Hepatocyte (in vitro differentiated cells): ENCODE results near the gene CNPPD1. TPM values are rescaled to one million over a fixed set of nuclear protein-coding genes. Genes with fewer than 3 reads are reported as not detected.

ENCODE experiments used
- DNase-seq: peaks from one replicate; pipeline ENCODE4 v3.0.0-alpha.2; 2016; ENCODE audit warnings: low spot score
- H2AFZ ChIP-seq: fragments of 200-600 bp; sonication (generic); 2 replicates; pipeline ENCODE4 v1.6.0; 2016; ENCODE audit warnings: antibody characterized with exemption, mild to moderate bottlenecking
- H3K27ac ChIP-seq: fragments of 200-600 bp; sonication (generic); 2 replicates; pipeline ENCODE4 v1.5.1; 2016; ENCODE audit warnings: mild to moderate bottlenecking
- H3K27me3 ChIP-seq: fragments of 200-600 bp; sonication (generic); 2 replicates; pipeline ENCODE4 v1.6.1; 2016
- H3K36me3 ChIP-seq: fragments of 200-600 bp; sonication (generic); replicated peaks from 2 replicates; pipeline ENCODE4 v1.5.1; 2016; ENCODE audit warnings: low read depth; ENCODE audit not compliant: insufficient read depth
- H3K4me1 ChIP-seq: fragments of 200-600 bp; sonication (generic); 2 replicates; pipeline ENCODE4 v1.5.1; 2016; ENCODE audit warnings: mild to moderate bottlenecking, moderate library complexity; ENCODE audit not compliant: insufficient read depth
- H3K4me2 ChIP-seq: fragments of 200-600 bp; sonication (generic); 2 replicates; pipeline ENCODE4 v1.6.0; 2016
- H3K4me3 ChIP-seq: fragments of 200-600 bp; sonication (generic); 2 replicates; pipeline ENCODE4 v1.5.1; 2016; ENCODE audit warnings: mild to moderate bottlenecking
- H3K79me2 ChIP-seq: fragments of 200-600 bp; sonication (generic); 2 replicates; pipeline ENCODE4 v1.6.0; 2017; ENCODE audit warnings: mild to moderate bottlenecking
- H3K9me2 ChIP-seq: fragments of 200-600 bp; sonication (generic); replicated peaks from 2 replicates; pipeline ENCODE4 v1.6.0; 2017; ENCODE audit warnings: mild to moderate bottlenecking; ENCODE audit not compliant: insufficient read depth
- H3K9me3 ChIP-seq: fragments of 200-600 bp; sonication (generic); 2 replicates; pipeline ENCODE4 v1.5.1; 2016; ENCODE audit warnings: low read depth, mild to moderate bottlenecking
- H4K20me1 ChIP-seq: fragments of 200-600 bp; sonication (generic); 2 replicates; pipeline ENCODE4 v1.6.0; 2016; ENCODE audit warnings: mild to moderate bottlenecking; ENCODE audit not compliant: insufficient read depth, poor library complexity, severe bottlenecking
- EZH2 ChIP-seq: fragments of 200-600 bp; sonication (generic); IDR thresholded peaks from 2 replicates; pipeline ENCODE4 v1.6.1; 2016; ENCODE audit warnings: antibody characterized with exemption, mild to moderate bottlenecking, borderline replicate concordance
- EZH2phosphoT487 ChIP-seq: fragments of 200-600 bp; sonication (generic); IDR thresholded peaks from one replicate; pipeline ENCODE4 v1.6.1; 2018; ENCODE audit warnings: antibody characterized with exemption, mild to moderate bottlenecking, low read depth, moderate library complexity; ENCODE audit not compliant: unreplicated experiment, severe bottlenecking
- WGBS: methylation state at CpG from one replicate; pipeline ENCODE4 v1.1.6; 2016; ENCODE audit warnings: low lambda C conversion rate; ENCODE audit errors: missing lambda C conversion rate; 5-methylcytosine and 5-hydroxymethylcytosine counted together
- polyA plus RNA-seq: library from polyadenylated mRNA; unstranded; fragments of >200 nt; fragmentation: Nextera tagmentation; extraction: Ambion mirVana; gene quantifications from 2 replicates; pipeline ENCODE4 v1.2.1, GENCODE V29; 2016
- total RNA-seq: library from RNA; depleted of rRNA; stranded (reverse); fragments of >200 nt; gene quantifications from 2 replicates; pipeline ENCODE4 v1.2.3, GENCODE V29; 2014
- TF ChIP-seq, protein P1 (sequence below): fragments of 200-600 bp; sonication (generic); IDR thresholded peaks from 2 replicates; pipeline ENCODE4 v1.5.1; 2016; ENCODE audit warnings: antibody characterized with exemption, mild to moderate bottlenecking; ENCODE audit not compliant: poor library complexity

Gene CNPPD1
- total and polyA plus RNA-seq, 2 experiments from 2014 or later, result 34.0 to 49.4 TPM

DNA sequence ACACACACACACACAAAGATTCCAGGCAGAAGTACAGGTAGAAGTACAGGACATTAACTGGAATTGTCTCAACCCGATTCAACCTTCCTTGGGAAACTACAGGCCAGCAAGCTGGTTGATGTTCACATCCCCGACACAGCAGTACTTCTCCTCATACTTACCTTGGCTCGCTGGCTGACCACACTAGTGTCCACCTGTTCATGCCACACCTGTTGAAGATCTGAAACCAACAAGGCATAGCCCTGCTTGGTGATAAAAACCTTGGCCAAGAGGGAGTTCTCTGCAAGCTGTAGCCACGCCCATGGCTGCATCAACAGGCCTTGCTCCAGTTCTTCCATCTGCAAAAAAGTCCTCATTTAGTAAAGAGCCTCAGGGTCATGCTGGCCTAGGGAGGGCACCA, 18.7 kb downstream of the CNPPD1 start:
- no peak for DNase-seq
- Histone ChIP-seq H4K20me1 (no peaks in the 10 kb centered on the region), H3K79me2 (peaks cover 10% of the 10 kb centered on the region), H3K9me3 (no peaks in the 10 kb centered on the region), H3K4me3 (no peak overlapping the region), H3K4me1 (peaks cover 3% of the 10 kb centered on the region), H3K36me3 (no peaks in the 10 kb centered on the region), H3K4me2 (no peak overlapping the region), H3K9me2 (no peaks in the 10 kb centered on the region), H3K27ac (no peak overlapping the region), H2AFZ (no peak overlapping the region), H3K27me3 (no peaks in the 10 kb centered on the region)
- TF ChIP-seq EZH2phosphoT487 (no peak), EZH2 (no peak)
- TF ChIP-seq, protein P1, sequence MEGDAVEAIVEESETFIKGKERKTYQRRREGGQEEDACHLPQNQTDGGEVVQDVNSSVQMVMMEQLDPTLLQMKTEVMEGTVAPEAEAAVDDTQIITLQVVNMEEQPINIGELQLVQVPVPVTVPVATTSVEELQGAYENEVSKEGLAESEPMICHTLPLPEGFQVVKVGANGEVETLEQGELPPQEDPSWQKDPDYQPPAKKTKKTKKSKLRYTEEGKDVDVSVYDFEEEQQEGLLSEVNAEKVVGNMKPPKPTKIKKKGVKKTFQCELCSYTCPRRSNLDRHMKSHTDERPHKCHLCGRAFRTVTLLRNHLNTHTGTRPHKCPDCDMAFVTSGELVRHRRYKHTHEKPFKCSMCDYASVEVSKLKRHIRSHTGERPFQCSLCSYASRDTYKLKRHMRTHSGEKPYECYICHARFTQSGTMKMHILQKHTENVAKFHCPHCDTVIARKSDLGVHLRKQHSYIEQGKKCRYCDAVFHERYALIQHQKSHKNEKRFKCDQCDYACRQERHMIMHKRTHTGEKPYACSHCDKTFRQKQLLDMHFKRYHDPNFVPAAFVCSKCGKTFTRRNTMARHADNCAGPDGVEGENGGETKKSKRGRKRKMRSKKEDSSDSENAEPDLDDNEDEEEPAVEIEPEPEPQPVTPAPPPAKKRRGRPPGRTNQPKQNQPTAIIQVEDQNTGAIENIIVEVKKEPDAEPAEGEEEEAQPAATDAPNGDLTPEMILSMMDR, result no peak
- 97% methylated on average over 4 of the region's 4 CpGs for WGBS

DNA sequence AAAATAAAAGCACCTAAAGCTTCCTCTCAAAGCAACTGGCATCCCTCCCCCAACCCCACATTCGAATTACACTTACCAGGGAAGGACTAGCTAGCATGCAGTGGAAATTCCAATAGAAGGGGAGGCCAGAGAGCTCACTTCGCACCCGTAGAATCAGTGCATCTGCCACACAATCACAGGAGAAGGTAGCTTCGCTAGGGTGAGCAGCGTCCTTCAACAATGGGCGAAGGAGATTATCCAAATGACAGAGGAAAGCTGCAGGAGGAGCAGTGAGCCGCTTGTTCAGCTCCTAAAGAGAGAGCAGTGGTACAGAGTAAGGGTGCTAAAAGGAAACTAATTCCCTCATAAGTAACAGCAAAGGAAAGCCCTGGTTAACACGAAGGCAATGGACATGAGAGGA, 19.3 kb downstream of the CNPPD1 start:
- WGBS, result 81% methylated on average over 8 of the region's 8 CpGs
- no peak for TF ChIP-seq EZH2
- no peak for TF ChIP-seq EZH2phosphoT487
- TF ChIP-seq, protein P1, result no peak
- no peak overlapping the region for H3K4me3 ChIP-seq
- peaks cover 10% of the 10 kb centered on the region for H3K79me2 ChIP-seq
- no peaks in the 10 kb centered on the region for H3K36me3 ChIP-seq
- DNase-seq, result no peak
- peaks cover 3% of the 10 kb centered on the region for H3K4me1 ChIP-seq
- H3K27ac ChIP-seq, result no peak overlapping the region
- H3K27me3 ChIP-seq, result no peaks in the 10 kb centered on the region
- no peaks in the 10 kb centered on the region for H4K20me1 ChIP-seq
- H3K4me2 ChIP-seq, result no peak overlapping the region
- no peaks in the 10 kb centered on the region for H3K9me2 ChIP-seq
- H3K9me3 ChIP-seq, result no peaks in the 10 kb centered on the region
- H2AFZ ChIP-seq, result no peak overlapping the region

DNA sequence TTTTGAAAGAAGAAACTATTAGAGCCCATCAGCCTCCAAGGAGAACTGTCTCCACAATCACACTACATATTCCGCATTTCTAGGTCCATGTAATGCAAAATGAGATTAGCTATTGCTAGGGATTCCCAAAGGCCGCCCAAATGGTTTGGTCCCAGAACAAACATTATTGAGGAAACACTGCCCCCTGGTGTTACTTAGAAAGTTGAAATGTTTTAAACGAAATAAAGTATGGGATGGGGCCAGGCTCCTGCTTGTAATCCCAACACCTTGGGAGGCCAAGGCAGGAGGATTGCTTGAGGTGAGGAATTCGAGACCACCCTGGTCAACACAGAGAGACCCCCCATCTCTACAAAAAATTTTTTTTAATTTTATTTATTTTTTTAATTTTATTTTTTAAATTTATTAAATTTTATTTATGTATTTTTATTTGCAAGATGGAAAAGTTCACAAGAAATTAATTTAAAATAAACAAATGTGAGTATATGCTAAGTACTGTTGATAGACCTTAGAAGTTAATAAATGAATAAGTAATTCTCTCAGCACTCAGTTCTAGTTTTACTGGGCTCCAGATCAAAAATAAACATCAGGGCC, 21.6 kb downstream of the CNPPD1 start:
- H2AFZ ChIP-seq, result no peak overlapping the region
- peak; percentile 88 for DNase-seq
- H3K27me3 ChIP-seq, result no peaks in the 10 kb centered on the region
- 14% methylated on average over 4 of the region's 4 CpGs for WGBS
- H3K36me3 ChIP-seq, result no peaks in the 10 kb centered on the region
- H3K79me2 ChIP-seq, result peaks cover 10% of the 10 kb centered on the region
- H3K9me3 ChIP-seq, result no peaks in the 10 kb centered on the region
- no peak overlapping the region for H3K27ac ChIP-seq
- no peak overlapping the region for H3K4me3 ChIP-seq
- TF ChIP-seq, protein P1, result peak; percentile 79
- TF ChIP-seq EZH2, result no peak
- H4K20me1 ChIP-seq, result no peaks in the 10 kb centered on the region
- peaks cover 3% of the 10 kb centered on the region for H3K4me1 ChIP-seq
- H3K9me2 ChIP-seq, result no peaks in the 10 kb centered on the region
- no peak overlapping the region for H3K4me2 ChIP-seq

DNA sequence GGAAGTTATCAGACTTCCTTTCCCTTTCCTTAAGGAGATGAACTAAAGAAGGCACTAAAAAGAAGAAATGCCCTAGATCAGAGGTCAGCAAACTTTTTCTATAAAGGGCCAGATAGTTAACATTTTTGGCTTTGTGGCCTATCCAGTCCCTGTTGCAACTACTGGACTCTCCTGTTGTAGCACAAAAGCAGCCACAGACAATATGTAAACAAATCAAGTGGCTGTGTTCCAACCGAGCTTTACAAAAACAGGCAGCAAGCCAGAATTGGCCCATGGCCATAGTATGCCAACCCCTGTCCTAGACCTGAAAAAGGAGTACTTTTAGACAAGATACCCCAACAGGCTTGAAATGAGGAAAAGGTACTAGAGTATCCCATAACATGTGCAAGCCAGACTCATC, 27.1 kb downstream of the CNPPD1 start:
- Histone ChIP-seq H2AFZ (no peak overlapping the region), H3K36me3 (no peaks in the 10 kb centered on the region), H3K9me2 (no peaks in the 10 kb centered on the region), H3K27me3 (no peaks in the 10 kb centered on the region), H4K20me1 (no peaks in the 10 kb centered on the region), H3K27ac (no peak overlapping the region), H3K4me1 (peaks cover 4% of the 10 kb centered on the region), H3K4me3 (no peak overlapping the region), H3K4me2 (no peak overlapping the region), H3K9me3 (no peaks in the 10 kb centered on the region), H3K79me2 (no peaks in the 10 kb centered on the region)
- 32% methylated on average over 1 of the region's 1 CpG for WGBS
- TF ChIP-seq EZH2phosphoT487, result no peak
- TF ChIP-seq, protein P1, result no peak
- no peak for TF ChIP-seq EZH2
- DNase-seq, result no peak
